Hepatocyte (in vitro differentiated cells): ENCODE data around the gene MOV10L1. TPM values are rescaled to one million over a fixed set of nuclear protein-coding genes. Genes with fewer than 3 reads are reported as not detected.

Source experiments
- DNase-seq: peaks from one replicate; pipeline ENCODE4 v3.0.0-alpha.2; 2016; ENCODE audit warnings: low spot score
- H2AFZ ChIP-seq: fragments of 200-600 bp; sonication (generic); 2 replicates; pipeline ENCODE4 v1.6.0; 2016; ENCODE audit warnings: antibody characterized with exemption, mild to moderate bottlenecking
- H3K27ac ChIP-seq: fragments of 200-600 bp; sonication (generic); 2 replicates; pipeline ENCODE4 v1.5.1; 2016; ENCODE audit warnings: mild to moderate bottlenecking
- H3K27me3 ChIP-seq: fragments of 200-600 bp; sonication (generic); 2 replicates; pipeline ENCODE4 v1.6.1; 2016
- H3K36me3 ChIP-seq: fragments of 200-600 bp; sonication (generic); replicated peaks from 2 replicates; pipeline ENCODE4 v1.5.1; 2016; ENCODE audit warnings: low read depth; ENCODE audit not compliant: insufficient read depth
- H3K4me1 ChIP-seq: fragments of 200-600 bp; sonication (generic); 2 replicates; pipeline ENCODE4 v1.5.1; 2016; ENCODE audit warnings: mild to moderate bottlenecking, moderate library complexity; ENCODE audit not compliant: insufficient read depth
- H3K4me2 ChIP-seq: fragments of 200-600 bp; sonication (generic); 2 replicates; pipeline ENCODE4 v1.6.0; 2016
- H3K4me3 ChIP-seq: fragments of 200-600 bp; sonication (generic); 2 replicates; pipeline ENCODE4 v1.5.1; 2016; ENCODE audit warnings: mild to moderate bottlenecking
- H3K79me2 ChIP-seq: fragments of 200-600 bp; sonication (generic); 2 replicates; pipeline ENCODE4 v1.6.0; 2017; ENCODE audit warnings: mild to moderate bottlenecking
- H3K9me2 ChIP-seq: fragments of 200-600 bp; sonication (generic); replicated peaks from 2 replicates; pipeline ENCODE4 v1.6.0; 2017; ENCODE audit warnings: mild to moderate bottlenecking; ENCODE audit not compliant: insufficient read depth
- H3K9me3 ChIP-seq: fragments of 200-600 bp; sonication (generic); 2 replicates; pipeline ENCODE4 v1.5.1; 2016; ENCODE audit warnings: low read depth, mild to moderate bottlenecking
- H4K20me1 ChIP-seq: fragments of 200-600 bp; sonication (generic); 2 replicates; pipeline ENCODE4 v1.6.0; 2016; ENCODE audit warnings: mild to moderate bottlenecking; ENCODE audit not compliant: insufficient read depth, poor library complexity, severe bottlenecking
- CTCF ChIP-seq: fragments of 200-600 bp; sonication (generic); IDR thresholded peaks from 2 replicates; pipeline ENCODE4 v1.5.1; 2016; ENCODE audit warnings: antibody characterized with exemption, mild to moderate bottlenecking; ENCODE audit not compliant: poor library complexity
- EZH2 ChIP-seq: fragments of 200-600 bp; sonication (generic); IDR thresholded peaks from 2 replicates; pipeline ENCODE4 v1.6.1; 2016; ENCODE audit warnings: antibody characterized with exemption, mild to moderate bottlenecking, borderline replicate concordance
- EZH2phosphoT487 ChIP-seq: fragments of 200-600 bp; sonication (generic); IDR thresholded peaks from one replicate; pipeline ENCODE4 v1.6.1; 2018; ENCODE audit warnings: antibody characterized with exemption, mild to moderate bottlenecking, low read depth, moderate library complexity; ENCODE audit not compliant: unreplicated experiment, severe bottlenecking
- WGBS: methylation state at CpG from one replicate; pipeline ENCODE4 v1.1.6; 2016; ENCODE audit warnings: low lambda C conversion rate; ENCODE audit errors: missing lambda C conversion rate; 5-methylcytosine and 5-hydroxymethylcytosine counted together
- polyA plus RNA-seq: library from polyadenylated mRNA; unstranded; fragments of >200 nt; fragmentation: Nextera tagmentation; extraction: Ambion mirVana; gene quantifications from 2 replicates; pipeline ENCODE4 v1.2.1, GENCODE V29; 2016
- total RNA-seq: library from RNA; depleted of rRNA; stranded (reverse); fragments of >200 nt; gene quantifications from 2 replicates; pipeline ENCODE4 v1.2.3, GENCODE V29; 2014

Gene MOV10L1
- total and polyA plus RNA-seq, 2 experiments from 2014 or later = 0.36 to 3.6 TPM

DNA sequence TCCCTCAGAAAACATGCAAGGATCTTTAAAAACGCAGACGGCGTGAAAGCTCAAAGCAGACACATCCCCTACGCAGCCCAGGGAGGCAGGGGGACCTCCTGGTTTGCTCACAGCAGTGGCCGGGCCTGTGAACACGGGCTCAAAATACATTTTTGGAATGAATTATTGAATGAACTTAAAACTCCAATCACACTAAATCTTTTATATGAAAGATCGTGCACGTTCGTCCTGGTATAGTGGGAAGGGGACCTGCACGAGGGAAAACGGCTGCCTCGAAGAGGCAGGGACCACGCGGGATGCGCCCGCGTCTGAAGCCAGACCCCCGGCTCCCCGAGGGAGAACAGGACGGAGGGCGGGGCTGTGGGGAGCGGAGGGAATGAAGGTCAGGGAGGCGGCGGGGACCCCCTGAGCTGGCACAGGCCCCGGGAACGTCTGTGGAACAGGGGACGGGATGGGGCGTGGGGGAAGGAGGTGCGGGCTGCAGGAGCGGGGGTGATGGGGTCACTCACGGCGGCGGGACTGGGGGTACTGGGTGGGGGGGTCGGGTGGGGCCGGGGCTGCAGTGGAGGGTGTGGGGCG, 79.5 kb downstream of the MOV10L1 start:
- WGBS = 11% methylated on average over 20 of the region's 36 CpGs
- H2AFZ ChIP-seq = no peak overlapping the region

DNA sequence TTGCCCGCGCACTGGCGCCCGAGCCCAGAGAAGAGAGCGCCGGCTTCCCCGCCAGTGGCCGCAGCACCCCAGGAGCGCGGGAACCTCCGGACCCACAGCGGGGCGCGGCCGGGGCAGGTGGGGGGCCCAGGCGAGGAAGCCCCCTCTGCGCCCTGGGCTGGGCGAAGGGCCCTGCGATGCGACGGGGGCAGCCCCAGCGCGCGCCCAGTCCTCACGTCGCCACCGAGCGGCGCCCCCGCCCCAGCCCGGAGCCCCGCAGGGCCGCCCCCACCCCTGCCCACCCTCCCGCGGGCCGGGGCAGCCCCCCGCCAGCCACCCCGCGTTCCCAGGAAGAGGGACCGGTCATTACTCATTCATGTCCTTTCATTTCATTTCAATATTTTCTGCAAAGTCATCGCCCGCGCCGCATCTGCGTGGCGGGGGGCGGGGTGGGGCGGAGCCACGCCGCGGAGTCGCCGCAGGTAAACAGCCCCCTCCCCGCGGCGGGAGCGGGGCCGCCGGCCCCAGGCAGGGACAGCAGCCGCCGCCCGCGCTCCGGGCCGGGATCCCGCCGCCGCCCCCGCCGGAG, 80.1 kb downstream of the MOV10L1 start:
- no CpG with 5 or more reads among the region's 70 CpGs for WGBS
- no peak overlapping the region for H3K27ac ChIP-seq

More for the DNA sequence above, 79.5 kb downstream of the MOV10L1 start:
- TF ChIP-seq EZH2 (peak; percentile 51), EZH2phosphoT487 (peak; percentile 17), CTCF (no peak)
- Histone ChIP-seq H3K9me3 (no peaks in the 10 kb centered on the region), H3K79me2 (no peaks in the 10 kb centered on the region), H3K9me2 (no peaks in the 10 kb centered on the region), H3K4me3 (no peak overlapping the region), H3K4me2 (peak overlapping the region; percentile 88), H3K36me3 (no peaks in the 10 kb centered on the region), H3K27me3 (peaks cover 11% of the 10 kb centered on the region), H4K20me1 (no peaks in the 10 kb centered on the region), H3K4me1 (no peaks in the 10 kb centered on the region), H3K27ac (no peak overlapping the region)
- DNase-seq = no peak

DNA sequence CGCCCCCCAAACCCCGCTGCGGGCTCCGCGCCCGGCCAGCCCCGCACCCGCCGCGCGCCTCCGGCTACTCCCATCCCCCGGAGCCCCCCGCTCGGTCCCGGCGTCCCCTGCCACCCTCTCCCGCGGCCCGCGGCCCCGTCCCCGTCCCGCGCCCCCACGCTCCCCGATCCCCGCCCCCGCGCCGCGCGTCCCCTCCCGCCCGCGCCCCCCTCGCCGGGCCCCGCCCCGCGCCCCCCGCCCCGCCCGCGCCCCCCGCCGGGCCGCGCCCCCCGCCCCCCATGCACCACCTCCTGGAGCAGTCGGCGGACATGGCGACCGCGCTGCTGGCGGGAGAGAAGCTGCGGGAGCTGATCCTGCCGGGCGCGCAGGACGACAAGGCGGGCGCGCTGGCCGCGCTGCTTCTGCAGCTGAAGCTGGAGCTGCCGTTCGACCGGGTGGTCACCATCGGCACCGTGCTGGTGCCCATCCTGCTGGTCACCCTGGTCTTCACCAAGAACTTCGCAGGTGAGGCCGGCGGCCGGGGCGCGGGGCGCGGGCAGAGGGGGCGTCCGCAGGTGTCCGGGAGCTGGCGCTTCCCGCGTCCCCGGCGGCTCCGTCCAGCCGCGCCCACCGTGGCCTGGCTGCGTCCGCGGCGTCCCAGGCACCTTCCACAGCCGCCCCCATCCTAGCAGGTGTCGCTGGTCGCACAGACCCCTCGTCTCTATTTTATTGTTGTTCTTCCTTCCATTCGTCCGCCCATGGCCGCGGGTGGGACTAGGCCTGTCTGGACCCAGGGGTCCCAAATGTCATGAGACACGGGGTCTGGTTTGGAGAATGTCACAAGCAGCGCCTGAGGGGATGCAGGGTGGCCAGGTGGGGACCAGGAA, 80.9 kb downstream of the MOV10L1 start, which contains the start of gene PANX2:
Gene PANX2, plus strand, starts transcription at position 279 of the 866 bp plus-strand sequence. Its CDS starts 0 bp downstream, at position 279.
- Histone ChIP-seq H3K27ac (no peak within 1 kb of the TSS), H3K4me2 (peak within 1 kb of the TSS; percentile 93), H3K36me3 (no peaks in the 10 kb centered on the region), H3K79me2 (no peaks in the 10 kb centered on the region), H3K27me3 (peaks cover 11% of the 10 kb centered on the region), H3K4me3 (peak within 1 kb of the TSS; percentile 46), H3K9me2 (no peaks in the 10 kb centered on the region), H3K4me1 (no peaks in the 10 kb centered on the region), H3K9me3 (no peaks in the 10 kb centered on the region), H4K20me1 (no peaks in the 10 kb centered on the region), H2AFZ (no peak within 1 kb of the TSS)
- WGBS = 6% methylated on average over 52 of the region's 105 CpGs
- TF ChIP-seq EZH2phosphoT487 = no peak
- TF ChIP-seq CTCF = no peak
- TF ChIP-seq EZH2 = no peak
- DNase-seq = no peak

More for the DNA sequence above, 80.1 kb downstream of the MOV10L1 start:
- Histone ChIP-seq H3K4me1 (no peaks in the 10 kb centered on the region), H3K27me3 (peaks cover 11% of the 10 kb centered on the region), H3K4me2 (peak overlapping the region; percentile 88), H3K9me3 (no peaks in the 10 kb centered on the region), H3K79me2 (no peaks in the 10 kb centered on the region), H3K9me2 (no peaks in the 10 kb centered on the region), H2AFZ (no peak overlapping the region), H3K36me3 (no peaks in the 10 kb centered on the region), H4K20me1 (no peaks in the 10 kb centered on the region), H3K4me3 (peak overlapping the region; percentile 46)
- TF ChIP-seq EZH2 (no peak), CTCF (no peak), EZH2phosphoT487 (no peak)
- DNase-seq = peak; percentile 51
